ENCODE data around the gene DPY19L2. TPM values are rescaled to one million over a fixed set of nuclear protein-coding genes. Genes with fewer than 3 reads are reported as not detected.
A peak's percentile ranks its signal among the peaks of the same experiment; 100 is the strongest.
"Not testable (repeated sequence)": the region's sequence is repeated elsewhere in the genome, so short reads cannot be mapped to it uniquely, and the experiment has no call there.

Gene DPY19L2
- total RNA-seq, 1 experiment from 2014 or later, result not detected

- BruUV-seq (replicated peaks); H3K4me1 ChIP-seq; H3K9me3 ChIP-seq; DNase-seq; H3K27me3 Mint-ChIP-seq (ENCODE audit: insufficient read depth, unreplicated experiment); H3K36me3 Mint-ChIP-seq (ENCODE audit: insufficient read depth, unreplicated experiment); H3K4me1 Mint-ChIP-seq (ENCODE audit: low read depth, unreplicated experiment); H3K4me3 ChIP-seq (ENCODE audit: low read depth, low read length); H3K27ac Mint-ChIP-seq (ENCODE audit: unreplicated experiment); CTCF ChIA-PET; H3K27me3 ChIP-seq (replicated peaks; ENCODE audit: control insufficient read depth, insufficient read depth, low read length); POLR2A ChIA-PET; H3K9me3 Mint-ChIP-seq (ENCODE audit: unreplicated experiment); H3K4me3 Mint-ChIP-seq (ENCODE audit: unreplicated experiment); H3K36me3 ChIP-seq (ENCODE audit: control insufficient read depth, insufficient read depth, low read length): not testable (repeated sequence)
- intact Hi-C loops (cut with micrococcal nuclease; ENCODE audit: unreplicated experiment), result loop anchor here (2.0 kb wide), 1 partner anchor 130 kb away; no protein-coding TSS in a partner anchor
- peak in 1 of 2 experiments; percentile 21 for TF ChIP-seq CTCF (IDR thresholded peaks at IDR 0.05; ENCODE audit: insufficient read depth in 1 of 2, low read depth in 1 of 2, low read length in 1 of 2, severe bottlenecking in 1 of 2, unreplicated experiment in 1 of 2)
Measured at GRCh38 chr12:63672550-63672949, 4.3 kb upstream of the DPY19L2 start.

DNA sequence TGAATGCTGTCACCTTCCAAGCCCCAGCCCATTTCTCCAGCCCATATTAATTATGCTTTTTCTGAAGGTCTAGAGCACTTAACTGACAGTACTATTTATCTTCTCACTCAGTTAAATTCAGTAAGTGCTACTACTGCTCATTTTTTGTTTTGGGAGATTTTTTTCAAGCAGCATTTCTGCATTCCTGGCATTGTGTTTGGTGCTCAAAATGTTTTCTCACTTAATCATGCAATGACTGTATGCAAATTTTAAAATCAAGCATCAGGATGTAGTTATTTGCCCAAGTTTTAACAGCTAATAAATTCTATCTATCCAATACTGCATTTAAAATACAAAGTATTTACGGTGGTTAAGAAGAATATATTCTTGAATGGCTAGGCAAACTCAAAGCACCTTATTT is 1.6 kb upstream of the DPY19L2 start:
- H3K4me1 Mint-ChIP-seq (ENCODE audit: low read depth, unreplicated experiment); BruUV-seq (replicated peaks); H3K36me3 Mint-ChIP-seq (ENCODE audit: insufficient read depth, unreplicated experiment); H3K4me3 Mint-ChIP-seq (ENCODE audit: unreplicated experiment); H3K4me1 ChIP-seq; DNase-seq; H3K27me3 ChIP-seq (replicated peaks; ENCODE audit: control insufficient read depth, insufficient read depth, low read length); H3K9me3 Mint-ChIP-seq (ENCODE audit: unreplicated experiment); H3K36me3 ChIP-seq (ENCODE audit: control insufficient read depth, insufficient read depth, low read length); H3K27ac Mint-ChIP-seq (ENCODE audit: unreplicated experiment); CTCF ChIA-PET; H3K9me3 ChIP-seq; H3K27me3 Mint-ChIP-seq (ENCODE audit: insufficient read depth, unreplicated experiment); POLR2A ChIA-PET; H3K4me3 ChIP-seq (ENCODE audit: low read depth, low read length): not testable (repeated sequence)
- intact Hi-C loops (cut with micrococcal nuclease; ENCODE audit: unreplicated experiment), result loop anchor here (10.0 kb wide), 1 partner anchor 565 kb away; no protein-coding TSS in a partner anchor

DNA sequence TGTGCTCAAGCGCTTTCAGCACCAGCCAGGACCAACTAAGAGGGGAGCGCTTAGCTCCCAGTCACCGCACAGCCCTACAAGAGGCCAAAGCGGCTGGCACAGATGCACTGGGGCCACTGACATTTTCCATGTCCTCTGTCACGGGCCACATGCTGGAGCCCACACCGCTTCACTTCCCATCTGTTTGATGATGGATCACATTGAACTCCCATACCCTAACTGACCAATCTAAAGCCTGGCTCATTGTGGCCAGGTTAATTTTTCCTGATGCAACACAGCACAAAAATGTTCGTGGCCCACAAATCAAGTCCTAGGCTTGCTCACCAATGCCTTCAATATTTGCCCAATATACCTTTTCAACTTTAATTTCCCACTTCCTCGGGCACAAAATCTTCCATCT is 1.1 kb upstream of the DPY19L2 start:
- not testable (repeated sequence) for H3K4me3 Mint-ChIP-seq (ENCODE audit: unreplicated experiment)

GRCh38 chr12:63668800-63669365 is 590 bp upstream of the DPY19L2 start:
- H3K4me3 Mint-ChIP-seq (ENCODE audit: unreplicated experiment); H3K27me3 ChIP-seq (replicated peaks; ENCODE audit: control insufficient read depth, insufficient read depth, low read length); DNase-seq; POLR2A ChIA-PET; BruUV-seq (replicated peaks); H3K27me3 Mint-ChIP-seq (ENCODE audit: insufficient read depth, unreplicated experiment); H3K4me3 ChIP-seq (ENCODE audit: low read depth, low read length); H3K27ac Mint-ChIP-seq (ENCODE audit: unreplicated experiment); H3K36me3 Mint-ChIP-seq (ENCODE audit: insufficient read depth, unreplicated experiment); H3K9me3 Mint-ChIP-seq (ENCODE audit: unreplicated experiment); H3K9me3 ChIP-seq; H3K4me1 ChIP-seq; H3K4me1 Mint-ChIP-seq (ENCODE audit: low read depth, unreplicated experiment); CTCF ChIA-PET; H3K36me3 ChIP-seq (ENCODE audit: control insufficient read depth, insufficient read depth, low read length): not testable (repeated sequence)
- intact Hi-C loops (cut with micrococcal nuclease; ENCODE audit: unreplicated experiment), result loop anchor here (10.0 kb wide), 1 partner anchor 564 kb away; no protein-coding TSS in a partner anchor

More for the DNA sequence above, 1.1 kb upstream of the DPY19L2 start:
- intact Hi-C loops (cut with micrococcal nuclease; ENCODE audit: unreplicated experiment), result loop anchor here (10.0 kb wide), 1 partner anchor 565 kb away; no protein-coding TSS in a partner anchor
- BruUV-seq (replicated peaks); H3K4me1 Mint-ChIP-seq (ENCODE audit: low read depth, unreplicated experiment); H3K36me3 Mint-ChIP-seq (ENCODE audit: insufficient read depth, unreplicated experiment); H3K4me1 ChIP-seq; H3K9me3 Mint-ChIP-seq (ENCODE audit: unreplicated experiment); H3K9me3 ChIP-seq; H3K4me3 ChIP-seq (ENCODE audit: low read depth, low read length); POLR2A ChIA-PET; H3K36me3 ChIP-seq (ENCODE audit: control insufficient read depth, insufficient read depth, low read length); CTCF ChIA-PET; DNase-seq; H3K27ac Mint-ChIP-seq (ENCODE audit: unreplicated experiment); H3K27me3 Mint-ChIP-seq (ENCODE audit: insufficient read depth, unreplicated experiment); H3K27me3 ChIP-seq (replicated peaks; ENCODE audit: control insufficient read depth, insufficient read depth, low read length): not testable (repeated sequence)

GRCh38 chr12:63663005-63663404 is 5.3 kb downstream of the DPY19L2 start:
- H3K9me3 ChIP-seq; H3K27me3 ChIP-seq (replicated peaks; ENCODE audit: control insufficient read depth, insufficient read depth, low read length); H3K4me3 ChIP-seq (ENCODE audit: low read depth, low read length); H3K9me3 Mint-ChIP-seq (ENCODE audit: unreplicated experiment); H3K36me3 ChIP-seq (ENCODE audit: control insufficient read depth, insufficient read depth, low read length); H3K4me1 Mint-ChIP-seq (ENCODE audit: low read depth, unreplicated experiment); BruUV-seq (replicated peaks); CTCF ChIA-PET; POLR2A ChIA-PET; H3K27me3 Mint-ChIP-seq (ENCODE audit: insufficient read depth, unreplicated experiment); H3K36me3 Mint-ChIP-seq (ENCODE audit: insufficient read depth, unreplicated experiment); H3K4me1 ChIP-seq; H3K27ac Mint-ChIP-seq (ENCODE audit: unreplicated experiment); DNase-seq; H3K4me3 Mint-ChIP-seq (ENCODE audit: unreplicated experiment): not testable (repeated sequence)
- intact Hi-C loops (cut with micrococcal nuclease; ENCODE audit: unreplicated experiment), result loop anchor here (10.0 kb wide), 1 partner anchor 558 kb away; no protein-coding TSS in a partner anchor

- H3K9me3 Mint-ChIP-seq (ENCODE audit: unreplicated experiment); intact Hi-C loops (cut with micrococcal nuclease; ENCODE audit: unreplicated experiment); H3K36me3 Mint-ChIP-seq (ENCODE audit: insufficient read depth, unreplicated experiment); H3K4me1 Mint-ChIP-seq (ENCODE audit: low read depth, unreplicated experiment); CTCF ChIA-PET; H3K4me3 Mint-ChIP-seq (ENCODE audit: unreplicated experiment); H3K27ac Mint-ChIP-seq (ENCODE audit: unreplicated experiment); H3K4me3 ChIP-seq (ENCODE audit: low read depth, low read length); DNase-seq; BruUV-seq (replicated peaks); H3K27me3 ChIP-seq (replicated peaks; ENCODE audit: control insufficient read depth, insufficient read depth, low read length); H3K27me3 Mint-ChIP-seq (ENCODE audit: insufficient read depth, unreplicated experiment); POLR2A ChIA-PET; H3K9me3 ChIP-seq; H3K4me1 ChIP-seq; H3K36me3 ChIP-seq (ENCODE audit: control insufficient read depth, insufficient read depth, low read length): not testable (repeated sequence)
Measured at GRCh38 chr12:63658501-63658900, 9.8 kb downstream of the DPY19L2 start.
